Testis (tissue), 2 donors: ENCODE data around the gene GRM7.

Source experiments
- CTCF ChIP-seq, 3 experiments: fragments of 450-650 bp in 2 of 3; fragments of 200-600 bp in 1 of 3; sonication (generic) in 1 of 3; IDR thresholded peaks; one replicate each; pipeline ENCODE4 v1.5.1; 2016 to 2019; ENCODE audit warnings: antibody characterized with exemption in 3 of 3, mild to moderate bottlenecking in 2 of 3, moderate library complexity in 1 of 3
- POLR2A ChIP-seq: fragments of 450-650 bp; IDR thresholded peaks from one replicate; pipeline ENCODE4 v1.6.1; 2017; ENCODE audit warnings: antibody characterized with exemption, mild to moderate bottlenecking, moderate library complexity

GRCh38 chr3:7737263-7737662 lies 876.3 kb downstream of the GRM7 start:
- TF ChIP-seq CTCF (IDR thresholded peaks at IDR 0.05) (no peak), POLR2A (no peak)
